NT2/D1 (cell line): ENCODE measurements around the gene BDNF.
"Not testable (repeated sequence)": the region's sequence is repeated elsewhere in the genome, so short reads cannot be mapped to it uniquely, and the experiment has no call there.

Source experiments
- DNase-seq: peaks from one replicate; pipeline ENCODE4 v3.0.0-alpha.2; 2011; ENCODE audit warnings: low read depth, low spot score
- H3K27me3 ChIP-seq: 2 replicates; pipeline ENCODE4 v1.6.0; 2011; ENCODE audit warnings: mild to moderate bottlenecking; ENCODE audit not compliant: insufficient read length, insufficient read depth
- H3K36me3 ChIP-seq: 2 replicates; pipeline ENCODE4 v1.6.1; 2011; ENCODE audit warnings: mild to moderate bottlenecking, low read length, mixed read lengths; ENCODE audit not compliant: insufficient read depth, insufficient read length
- H3K4me1 ChIP-seq: 2 replicates; pipeline ENCODE4 v1.5.1; 2011; ENCODE audit not compliant: insufficient read depth, insufficient read length
- H3K4me3 ChIP-seq: 2 replicates; pipeline ENCODE4 v1.5.1; 2011; ENCODE audit warnings: low read depth; ENCODE audit not compliant: insufficient read length
- H3K9ac ChIP-seq: 2 replicates; pipeline ENCODE4 v1.6.0; 2011; ENCODE audit warnings: low read depth; ENCODE audit not compliant: insufficient read length
- H3K9me3 ChIP-seq: 2 replicates; pipeline ENCODE4 v1.5.1; 2011; ENCODE audit warnings: mild to moderate bottlenecking, low read length; ENCODE audit not compliant: insufficient read depth
- SUZ12 ChIP-seq: IDR thresholded peaks from 2 replicates; pipeline ENCODE4 v1.6.1; 2011; ENCODE audit not compliant: insufficient read length, insufficient read depth; ENCODE audit errors: extremely low read depth
- YY1 ChIP-seq: IDR thresholded peaks from 2 replicates; pipeline ENCODE4 v1.6.1; 2011; ENCODE audit not compliant: insufficient read length, insufficient read depth
- ZNF274 ChIP-seq: IDR thresholded peaks from 2 replicates; pipeline ENCODE4 v1.6.1; 2011; ENCODE audit warnings: mild to moderate bottlenecking, low read depth, low read length

The BDNF gene

DNA sequence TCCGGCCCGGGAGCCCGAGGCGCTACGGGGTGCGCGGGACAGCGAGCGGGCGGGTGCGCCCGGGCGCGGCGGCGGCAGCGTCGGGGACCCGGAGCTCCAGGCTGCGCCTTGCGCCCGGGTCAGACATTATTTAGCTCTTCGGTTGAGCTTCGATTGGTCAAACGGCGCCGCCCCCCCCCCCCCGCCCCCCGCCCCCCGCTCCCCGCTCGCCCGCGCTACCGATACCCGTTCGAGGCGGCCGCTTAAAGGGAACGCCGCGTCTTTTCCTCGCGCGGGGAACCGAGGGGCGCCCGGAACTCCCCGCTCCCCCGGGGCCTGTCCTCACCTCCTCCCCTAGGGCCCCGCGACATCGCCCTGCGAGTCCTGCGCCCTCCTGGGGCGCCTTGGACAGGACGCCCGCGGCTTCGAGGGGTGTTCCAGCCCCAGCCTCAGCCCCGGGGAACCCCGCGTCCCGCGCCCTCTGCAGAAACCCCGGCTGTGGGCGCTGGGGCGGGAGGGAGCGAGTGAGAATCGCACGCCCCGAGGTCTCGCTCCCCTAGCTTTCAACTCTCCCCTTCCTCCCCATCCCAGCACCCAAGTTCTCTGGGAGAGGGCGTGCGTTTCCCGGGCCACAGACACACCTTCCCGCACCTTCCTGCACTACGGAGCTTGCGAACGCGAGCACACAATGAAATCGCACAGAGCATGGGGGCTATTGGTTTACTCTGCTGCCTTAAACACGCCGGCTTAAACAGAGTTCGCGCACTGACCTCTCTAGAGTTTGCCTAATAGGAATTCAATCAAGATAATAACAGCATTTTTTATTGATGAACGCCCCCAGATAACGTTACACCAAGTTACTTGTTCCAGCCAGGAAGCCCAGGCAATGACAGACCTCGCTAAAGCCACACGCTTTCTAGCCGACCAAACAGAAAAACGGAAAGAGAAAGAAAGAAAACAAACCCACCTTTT lies at the start of gene BDNF:
Gene BDNF, minus strand, starts transcription at position 105 of the 951 bp plus-strand sequence. CDS start 41,891 bp downstream, outside the sequence.
- Histone ChIP-seq H3K9ac (peak within 1 kb of the TSS; percentile 83), H3K9me3 (no peaks in the 10 kb centered on the region), H3K4me3 (peak within 1 kb of the TSS; percentile 71), H3K36me3 (no peaks in the 10 kb centered on the region), H3K27me3 (peaks cover 43% of the 10 kb centered on the region), H3K4me1 (no peaks in the 10 kb centered on the region)
- no peak for DNase-seq
- TF ChIP-seq SUZ12 = no peak
- no peak for TF ChIP-seq YY1
- no peak for TF ChIP-seq ZNF274

DNA sequence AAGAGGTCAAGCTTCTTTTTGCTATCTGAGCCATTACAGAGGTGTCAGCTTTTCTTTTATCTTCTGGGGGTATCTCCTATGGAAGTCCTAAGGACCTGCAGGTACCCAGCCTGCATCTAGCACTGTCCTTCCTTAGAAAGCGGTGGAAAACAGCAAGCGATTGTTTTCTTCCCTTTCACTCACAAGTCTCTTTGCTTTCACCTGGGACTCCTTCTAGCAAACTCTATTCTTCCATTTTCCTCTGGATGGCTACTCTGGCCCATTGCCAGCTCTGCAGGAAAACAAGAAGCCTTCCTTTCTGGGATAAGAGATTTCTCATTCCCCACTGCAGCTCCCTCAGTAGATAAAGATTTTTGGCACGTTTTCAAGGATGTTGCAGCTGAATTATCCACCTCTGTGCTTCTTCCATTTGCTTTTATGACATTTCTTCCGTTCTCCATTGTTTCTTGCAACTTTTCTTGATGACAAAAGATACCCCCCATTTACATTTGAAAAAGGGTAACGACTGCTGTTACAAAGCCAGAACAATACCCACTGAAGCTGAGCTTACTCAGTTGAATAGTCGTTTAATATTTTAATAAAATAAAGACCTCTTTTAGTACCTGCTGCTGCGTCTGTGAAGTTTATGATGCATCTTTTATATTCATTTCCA lies 40.2 kb upstream of the BDNF start:
- no peaks in the 10 kb centered on the region for H3K4me1 ChIP-seq
- no peak overlapping the region for H3K4me3 ChIP-seq
- no peaks in the 10 kb centered on the region for H3K27me3 ChIP-seq
- H3K9me3 ChIP-seq = no peaks in the 10 kb centered on the region
- H3K9ac ChIP-seq = no peak overlapping the region
- DNase-seq = no peak
- no peak for TF ChIP-seq YY1
- TF ChIP-seq ZNF274 = no peak
- no peaks in the 10 kb centered on the region for H3K36me3 ChIP-seq

DNA sequence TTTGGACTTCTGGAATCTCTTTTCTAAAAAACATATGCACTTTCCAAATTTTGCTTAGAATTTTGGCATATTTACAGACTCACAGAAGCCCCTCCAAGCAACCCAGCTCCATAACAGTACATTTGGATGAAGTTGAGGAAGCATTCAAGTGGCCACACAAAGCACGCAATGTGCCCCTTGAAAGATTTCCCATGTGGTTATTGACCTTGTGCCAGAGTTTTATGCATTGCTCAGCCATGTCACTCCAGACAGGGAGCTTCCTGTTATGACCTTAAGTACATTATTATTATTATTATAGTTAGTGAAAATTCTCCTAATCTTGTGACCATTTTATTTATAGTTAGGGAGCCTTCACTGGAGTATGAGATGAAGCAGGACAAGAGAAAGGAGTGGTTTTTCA lies 35.0 kb upstream of the BDNF start:
- Histone ChIP-seq H3K27me3 (no peaks in the 10 kb centered on the region), H3K4me3 (no peak overlapping the region), H3K9me3 (no peaks in the 10 kb centered on the region), H3K36me3 (no peaks in the 10 kb centered on the region), H3K4me1 (no peaks in the 10 kb centered on the region), H3K9ac (no peak overlapping the region)
- TF ChIP-seq ZNF274 (no peak), YY1 (no peak), SUZ12 (no peak)
- no peak for DNase-seq

DNA sequence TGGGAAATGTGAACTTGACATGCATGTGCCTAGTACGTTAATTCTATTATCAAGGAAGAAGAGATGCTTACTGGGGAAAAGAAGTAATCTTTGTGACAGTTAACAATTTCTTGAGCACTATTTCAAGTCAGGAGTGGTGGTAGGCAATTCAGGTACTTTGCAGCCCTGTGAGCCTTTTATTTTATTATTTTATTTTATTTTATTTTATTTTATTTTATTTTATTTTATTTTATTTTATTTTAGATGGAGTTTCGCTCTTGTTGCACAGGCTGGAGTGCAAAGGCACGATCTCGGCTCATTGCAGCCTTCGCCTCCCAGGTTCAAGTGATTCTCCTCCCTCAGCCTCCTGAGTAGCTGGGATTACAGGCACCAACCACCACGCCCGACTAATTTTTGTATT lies 31.5 kb upstream of the BDNF start:
- not testable (repeated sequence) for H3K4me3 ChIP-seq, H3K36me3 ChIP-seq, H3K27me3 ChIP-seq, H3K9ac ChIP-seq, DNase-seq, H3K4me1 ChIP-seq, H3K9me3 ChIP-seq

DNA sequence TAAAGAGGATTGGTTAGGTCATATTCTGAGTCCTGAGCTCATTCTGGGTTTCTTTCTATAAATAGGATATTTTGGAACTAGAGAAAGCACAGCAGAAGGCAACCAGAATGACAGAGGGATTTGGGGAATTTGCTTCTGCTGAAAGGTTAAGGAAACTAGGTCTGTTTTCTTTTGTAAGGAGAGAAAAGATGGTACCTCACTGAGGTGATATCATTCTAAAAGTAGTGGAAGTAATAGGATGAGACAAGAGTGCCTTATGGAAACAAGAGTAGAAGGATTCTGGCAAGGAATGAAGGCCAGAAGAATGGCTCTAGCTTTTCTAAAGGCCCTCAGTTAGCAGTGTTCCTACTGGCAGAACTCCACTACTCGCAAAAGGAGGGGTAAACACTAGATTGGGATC lies 26.7 kb upstream of the BDNF start:
- Histone ChIP-seq H3K9me3 (no peaks in the 10 kb centered on the region), H3K9ac (no peak overlapping the region), H3K36me3 (no peaks in the 10 kb centered on the region), H3K4me1 (no peaks in the 10 kb centered on the region), H3K27me3 (peaks cover 43% of the 10 kb centered on the region), H3K4me3 (no peak overlapping the region)
- no peak for DNase-seq
- TF ChIP-seq SUZ12 = no peak
- no peak for TF ChIP-seq ZNF274
- TF ChIP-seq YY1 = no peak

GRCh38 chr11:27723687-27724086 lies 23.4 kb upstream of the BDNF start:
- H3K4me3 ChIP-seq = no peak overlapping the region
- no peak for TF ChIP-seq YY1
- no peak for TF ChIP-seq SUZ12
- TF ChIP-seq ZNF274 = no peak
- no peaks in the 10 kb centered on the region for H3K9me3 ChIP-seq
- no peak overlapping the region for H3K9ac ChIP-seq
- H3K27me3 ChIP-seq = peaks cover 66% of the 10 kb centered on the region
- H3K4me1 ChIP-seq = no peaks in the 10 kb centered on the region
- H3K36me3 ChIP-seq = no peaks in the 10 kb centered on the region
- no peak for DNase-seq

- Histone ChIP-seq H3K9me3 (no peaks in the 10 kb centered on the region), H3K27me3 (peaks cover 66% of the 10 kb centered on the region), H3K4me3 (peak overlapping the region; percentile 34), H3K9ac (peak overlapping the region; percentile 50), H3K36me3 (no peaks in the 10 kb centered on the region), H3K4me1 (no peaks in the 10 kb centered on the region)
- no peak for DNase-seq
- TF ChIP-seq SUZ12 = no peak
- no peak for TF ChIP-seq YY1
- no peak for TF ChIP-seq ZNF274
Measured at GRCh38 chr11:27722953-27723344, 22.7 kb upstream of the BDNF start.
